Measurements from ENCODE around the gene NYAP2. TPM values are rescaled to one million over a fixed set of nuclear protein-coding genes. Genes with fewer than 3 reads are reported as not detected.

Gene NYAP2
- total RNA-seq, 2 donors from 2014 or later, result not detected

DNA sequence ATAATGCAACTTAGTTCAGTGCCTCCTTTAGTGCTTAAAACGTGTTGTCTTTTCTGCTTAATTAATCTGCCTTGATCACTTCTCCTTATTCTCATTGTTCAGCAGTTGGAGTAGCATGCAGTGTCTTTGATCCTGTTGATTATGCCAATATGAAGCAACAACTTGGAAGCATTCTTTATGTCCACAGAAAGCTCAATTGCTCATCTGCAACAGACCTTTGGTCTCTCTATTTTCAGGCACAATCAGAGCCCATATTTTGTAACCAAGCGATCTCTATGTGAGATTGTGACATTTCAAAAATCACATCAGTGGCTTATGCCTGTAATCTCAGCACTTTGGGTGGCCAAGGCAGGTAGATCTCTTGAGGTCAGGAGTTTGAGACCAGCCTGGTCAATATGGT lies 217.3 kb downstream of the NYAP2 start:
- TF ChIP-seq CTCF (conservative IDR thresholded peaks at IDR 0.05), result no peak
- H3K36me3 Mint-ChIP-seq (ENCODE audit: low read depth), result no peaks in the 10 kb centered on the region
- no peaks in the 10 kb centered on the region for H3K9me3 Mint-ChIP-seq
- H3K4me1 ChIP-seq (ENCODE audit: control insufficient read depth, insufficient read depth, low read length), result peaks cover 8% of the 10 kb centered on the region
- H3K9ac ChIP-seq (ENCODE audit: extremely low read depth, low read length, poor library complexity, severe bottlenecking), result no peak overlapping the region
- no peak overlapping the region for H3K27ac ChIP-seq (ENCODE audit: low read depth, low read length)
- no peaks in the 10 kb centered on the region for H3K9me3 ChIP-seq (ENCODE audit: control insufficient read depth, low read length)
- H3K27me3 ChIP-seq (ENCODE audit: control insufficient read depth, insufficient read depth, low read length, poor library complexity, severe bottlenecking), result no peaks in the 10 kb centered on the region
- H3K36me3 ChIP-seq (ENCODE audit: control insufficient read depth, insufficient read depth, low read length), result no peaks in the 10 kb centered on the region
- H3K27ac Mint-ChIP-seq, result no peak overlapping the region
- no peak overlapping the region for H3K4me3 Mint-ChIP-seq
- H3K27me3 Mint-ChIP-seq (ENCODE audit: insufficient read depth), result no peaks in the 10 kb centered on the region
- no peak for DNase-seq
- WGBS, 2 experiments (ENCODE audit: insufficient coverage in 1 of 2, insufficient read length in 1 of 2), result 82 to 86% methylated on average over 2 of the region's 2 CpGs
- peaks cover 26% of the 10 kb centered on the region for H3K4me1 Mint-ChIP-seq
- H3K4me3 ChIP-seq (ENCODE audit: low read length), result no peak overlapping the region

GRCh38 chr2:225620227-225620626 lies 220.7 kb downstream of the NYAP2 start:
- Histone ChIP-seq H3K9ac (ENCODE audit: extremely low read depth, low read length, poor library complexity, severe bottlenecking) (no peak overlapping the region), H3K4me1 (ENCODE audit: control insufficient read depth, insufficient read depth, low read length) (peaks cover 8% of the 10 kb centered on the region), H3K9me3 (ENCODE audit: control insufficient read depth, low read length) (peaks cover 4% of the 10 kb centered on the region), H3K4me3 (ENCODE audit: low read length) (no peak overlapping the region), H3K27ac (ENCODE audit: low read depth, low read length) (no peak overlapping the region), H3K36me3 (ENCODE audit: control insufficient read depth, insufficient read depth, low read length) (no peaks in the 10 kb centered on the region), H3K27me3 (ENCODE audit: control insufficient read depth, insufficient read depth, low read length, poor library complexity, severe bottlenecking) (no peaks in the 10 kb centered on the region)
- Mint-ChIP-seq H3K4me1 (peaks cover 22% of the 10 kb centered on the region), H3K9me3 (no peaks in the 10 kb centered on the region), H3K4me3 (no peak overlapping the region), H3K36me3 (ENCODE audit: low read depth) (no peaks in the 10 kb centered on the region), H3K27ac (no peak overlapping the region), H3K27me3 (ENCODE audit: insufficient read depth) (no peaks in the 10 kb centered on the region)
- no peak for DNase-seq
- WGBS, 2 experiments (ENCODE audit: insufficient coverage in 1 of 2, insufficient read length in 1 of 2), result 86 to 100% methylated on average over 4 to 21 of the region's 21 CpGs
- TF ChIP-seq CTCF (conservative IDR thresholded peaks at IDR 0.05), result no peak

DNA sequence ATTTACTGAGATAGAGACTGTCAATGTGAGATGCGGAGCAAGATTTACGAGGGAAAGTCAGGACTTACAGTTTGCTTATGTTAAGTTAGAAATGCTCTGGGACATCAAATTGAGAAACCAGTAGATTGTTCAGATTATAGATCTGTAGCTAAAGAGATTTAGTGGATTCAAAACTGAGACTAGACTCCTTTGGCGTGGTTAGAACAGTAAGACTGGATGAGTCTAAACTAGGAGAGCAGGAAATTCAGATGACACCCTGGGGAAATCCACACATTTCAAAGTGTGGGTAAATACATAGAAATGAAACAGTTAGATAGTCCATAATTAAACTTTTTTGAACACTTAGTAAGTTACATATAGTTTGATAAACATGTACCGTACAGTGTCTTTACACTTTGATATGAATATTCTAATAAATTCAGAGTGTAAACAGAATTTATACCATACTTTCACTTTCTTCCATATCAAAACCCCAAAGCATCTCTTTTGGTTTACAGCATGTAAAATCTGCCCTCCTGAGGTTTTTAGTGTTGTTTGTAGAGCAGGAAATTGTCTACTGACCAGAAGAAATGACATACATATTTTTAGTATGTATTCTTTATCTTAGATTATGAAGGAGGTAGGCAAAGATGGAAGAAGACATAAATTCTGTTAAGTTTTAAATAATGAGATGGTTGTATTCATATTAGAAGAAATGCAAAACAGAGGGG lies 231.5 kb downstream of the NYAP2 start:
- Mint-ChIP-seq H3K27ac (no peak overlapping the region), H3K4me1 (no peaks in the 10 kb centered on the region), H3K27me3 (ENCODE audit: insufficient read depth) (no peaks in the 10 kb centered on the region), H3K9me3 (no peaks in the 10 kb centered on the region), H3K36me3 (ENCODE audit: low read depth) (no peaks in the 10 kb centered on the region), H3K4me3 (no peak overlapping the region)
- Histone ChIP-seq H3K4me3 (ENCODE audit: low read length) (no peak overlapping the region), H3K27me3 (ENCODE audit: control insufficient read depth, insufficient read depth, low read length, poor library complexity, severe bottlenecking) (no peaks in the 10 kb centered on the region), H3K4me1 (ENCODE audit: control insufficient read depth, insufficient read depth, low read length) (no peaks in the 10 kb centered on the region), H3K27ac (ENCODE audit: low read depth, low read length) (no peak overlapping the region), H3K9me3 (ENCODE audit: control insufficient read depth, low read length) (no peaks in the 10 kb centered on the region), H3K9ac (ENCODE audit: extremely low read depth, low read length, poor library complexity, severe bottlenecking) (no peak overlapping the region), H3K36me3 (ENCODE audit: control insufficient read depth, insufficient read depth, low read length) (no peaks in the 10 kb centered on the region)
- TF ChIP-seq CTCF (conservative IDR thresholded peaks at IDR 0.05), result no peak
- DNase-seq, result no peak
- 97 to 100% methylated on average over 3 of the region's 4 CpGs for WGBS, 2 experiments (ENCODE audit: insufficient coverage in 1 of 2, insufficient read length in 1 of 2)

All from endodermal cell (in vitro differentiated cells).